DOHH2 (cell line): ENCODE data around the gene SSPN.

Experiments used
- H3F3A ChIP-seq: fragments of 200-600 bp; sonication (generic), shearing (Covaris generic); 2 replicates; pipeline ENCODE4 v1.6.0; 2016; ENCODE audit warnings: antibody characterized with exemption, mild to moderate bottlenecking; ENCODE audit not compliant: control insufficient read depth, insufficient read depth
- H3K27ac ChIP-seq: fragments of 200-600 bp; sonication (generic); 2 replicates; pipeline ENCODE4 v1.5.1; 2014; ENCODE audit warnings: low read depth, mild to moderate bottlenecking, low read length, moderate library complexity
- H3K27me3 ChIP-seq: fragments of 200-600 bp; sonication (generic); 2 replicates; pipeline ENCODE4 v1.6.1; 2014; ENCODE audit warnings: mild to moderate bottlenecking, low read length, mixed read lengths; ENCODE audit not compliant: control insufficient read depth
- H3K36me3 ChIP-seq: fragments of 200-600 bp; sonication (generic); 2 replicates; pipeline ENCODE4 v1.6.1; 2014; ENCODE audit warnings: mild to moderate bottlenecking, low read length, moderate library complexity, mixed read lengths; ENCODE audit not compliant: control insufficient read depth
- H3K4me1 ChIP-seq: fragments of 200-600 bp; sonication (generic); 2 replicates; pipeline ENCODE4 v1.6.1; 2014; ENCODE audit warnings: mild to moderate bottlenecking, low read length, mixed read lengths; ENCODE audit not compliant: control insufficient read depth
- H3K4me2 ChIP-seq: fragments of 200-600 bp; sonication (generic); 2 replicates; pipeline ENCODE4 v1.6.0; 2014; ENCODE audit warnings: mild to moderate bottlenecking, low read length, moderate library complexity
- H3K4me3 ChIP-seq: fragments of 200-600 bp; sonication (generic); 2 replicates; pipeline ENCODE4 v1.5.1; 2014; ENCODE audit warnings: mild to moderate bottlenecking, low read length, mixed read lengths
- H3K79me2 ChIP-seq: fragments of 200-600 bp; sonication (generic); 2 replicates; pipeline ENCODE4 v1.6.1; 2014; ENCODE audit warnings: mild to moderate bottlenecking, low read length, mixed read lengths; ENCODE audit not compliant: control insufficient read depth
- H3K9me2 ChIP-seq: fragments of 200-600 bp; sonication (generic); replicated peaks from 2 replicates; pipeline ENCODE4 v1.6.1; 2014; ENCODE audit warnings: mild to moderate bottlenecking, low read length, mixed read lengths; ENCODE audit not compliant: control insufficient read depth
- H3K9me3 ChIP-seq: fragments of 200-600 bp; sonication (generic); 2 replicates; pipeline ENCODE4 v1.6.1; 2014; ENCODE audit warnings: antibody characterized with exemption, low read length, mixed read lengths; ENCODE audit not compliant: control insufficient read depth, insufficient read depth
- H4K20me1 ChIP-seq: fragments of 200-600 bp; sonication (generic); 2 replicates; pipeline ENCODE4 v1.6.0; 2014; ENCODE audit warnings: low read depth, mild to moderate bottlenecking, antibody characterized with exemption, low read length, moderate library complexity; ENCODE audit not compliant: control insufficient read depth, insufficient read depth
- EZH2phosphoT487 ChIP-seq: fragments of 200-600 bp; sonication (generic); IDR thresholded peaks from 2 replicates; pipeline ENCODE4 v1.6.1; 2017; ENCODE audit warnings: borderline replicate concordance, mild to moderate bottlenecking, antibody characterized with exemption, low read length, moderate library complexity, mixed read lengths
- TF ChIP-seq, protein P1 (sequence below): fragments of 200-600 bp; sonication (generic); IDR thresholded peaks from one replicate; pipeline ENCODE4 v1.5.1; 2014; ENCODE audit warnings: antibody characterized with exemption, mild to moderate bottlenecking, low read depth, low read length; ENCODE audit not compliant: poor library complexity, severe bottlenecking

The SSPN gene

GRCh38 chr12:26266881-26267280 lies 71.5 kb downstream of the SSPN start:
- no peaks in the 10 kb centered on the region for H3F3A ChIP-seq
- no peak overlapping the region for H3K27ac ChIP-seq
- no peaks in the 10 kb centered on the region for H3K9me3 ChIP-seq
- no peaks in the 10 kb centered on the region for H3K36me3 ChIP-seq
- H3K4me2 ChIP-seq, result no peak overlapping the region
- H4K20me1 ChIP-seq, result no peaks in the 10 kb centered on the region
- H3K9me2 ChIP-seq, result no peaks in the 10 kb centered on the region
- TF ChIP-seq, protein P1, sequence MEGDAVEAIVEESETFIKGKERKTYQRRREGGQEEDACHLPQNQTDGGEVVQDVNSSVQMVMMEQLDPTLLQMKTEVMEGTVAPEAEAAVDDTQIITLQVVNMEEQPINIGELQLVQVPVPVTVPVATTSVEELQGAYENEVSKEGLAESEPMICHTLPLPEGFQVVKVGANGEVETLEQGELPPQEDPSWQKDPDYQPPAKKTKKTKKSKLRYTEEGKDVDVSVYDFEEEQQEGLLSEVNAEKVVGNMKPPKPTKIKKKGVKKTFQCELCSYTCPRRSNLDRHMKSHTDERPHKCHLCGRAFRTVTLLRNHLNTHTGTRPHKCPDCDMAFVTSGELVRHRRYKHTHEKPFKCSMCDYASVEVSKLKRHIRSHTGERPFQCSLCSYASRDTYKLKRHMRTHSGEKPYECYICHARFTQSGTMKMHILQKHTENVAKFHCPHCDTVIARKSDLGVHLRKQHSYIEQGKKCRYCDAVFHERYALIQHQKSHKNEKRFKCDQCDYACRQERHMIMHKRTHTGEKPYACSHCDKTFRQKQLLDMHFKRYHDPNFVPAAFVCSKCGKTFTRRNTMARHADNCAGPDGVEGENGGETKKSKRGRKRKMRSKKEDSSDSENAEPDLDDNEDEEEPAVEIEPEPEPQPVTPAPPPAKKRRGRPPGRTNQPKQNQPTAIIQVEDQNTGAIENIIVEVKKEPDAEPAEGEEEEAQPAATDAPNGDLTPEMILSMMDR, result no peak
- no peak for TF ChIP-seq EZH2phosphoT487
- H3K27me3 ChIP-seq, result no peaks in the 10 kb centered on the region
- H3K4me3 ChIP-seq, result no peak overlapping the region
- no peaks in the 10 kb centered on the region for H3K79me2 ChIP-seq
- H3K4me1 ChIP-seq, result no peaks in the 10 kb centered on the region

DNA sequence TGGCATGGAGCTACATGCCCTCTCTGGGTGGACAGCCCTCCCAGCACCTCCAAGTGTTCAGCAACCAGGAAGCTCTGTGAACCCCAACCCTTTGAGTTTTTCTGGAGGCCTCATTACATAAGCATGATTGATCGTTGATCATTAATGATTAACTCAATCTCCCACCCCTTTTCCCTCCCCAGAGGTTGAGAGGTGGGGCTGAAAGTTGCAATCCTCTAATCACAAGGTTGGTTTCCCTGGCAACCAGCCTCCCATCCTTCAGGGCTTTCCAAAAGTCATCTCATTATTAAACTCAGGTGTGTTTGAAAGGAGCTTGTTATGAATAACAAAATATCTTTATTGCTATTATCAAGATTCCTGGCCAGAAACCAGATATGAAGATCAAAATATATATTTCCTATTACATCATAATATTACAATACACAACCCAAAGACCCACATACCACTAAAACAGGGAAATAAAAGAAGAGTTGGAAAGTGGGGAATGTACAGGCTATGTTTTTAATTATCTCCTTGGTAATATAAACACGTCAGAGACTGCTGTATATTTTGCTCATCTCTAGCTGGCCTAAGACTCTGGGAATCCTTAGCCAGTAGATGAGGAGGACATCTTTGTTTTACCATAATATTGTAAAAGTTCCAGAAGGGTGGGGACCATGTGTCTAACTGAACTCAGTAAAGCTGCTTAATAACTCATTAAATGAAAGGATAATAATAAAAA lies 73.6 kb downstream of the SSPN start:
- Histone ChIP-seq H3K4me1 (no peaks in the 10 kb centered on the region), H3F3A (no peaks in the 10 kb centered on the region), H3K9me3 (no peaks in the 10 kb centered on the region), H3K27me3 (no peaks in the 10 kb centered on the region), H3K9me2 (no peaks in the 10 kb centered on the region), H3K27ac (no peak overlapping the region), H3K4me3 (no peak overlapping the region), H4K20me1 (no peaks in the 10 kb centered on the region), H3K36me3 (no peaks in the 10 kb centered on the region), H3K79me2 (no peaks in the 10 kb centered on the region), H3K4me2 (no peak overlapping the region)
- TF ChIP-seq, protein P1, result no peak
- no peak for TF ChIP-seq EZH2phosphoT487

- no peaks in the 10 kb centered on the region for H3K9me2 ChIP-seq
These were observed 74.3 kb downstream of the SSPN start for GRCh38 chr12:26269562-26270284.

More at GRCh38 chr12:26269562-26270284, 74.3 kb downstream of the SSPN start:
- no peak overlapping the region for H3K27ac ChIP-seq
- H3K4me2 ChIP-seq, result no peak overlapping the region
- no peaks in the 10 kb centered on the region for H3F3A ChIP-seq
- H3K36me3 ChIP-seq, result no peaks in the 10 kb centered on the region
- no peaks in the 10 kb centered on the region for H3K79me2 ChIP-seq
- no peaks in the 10 kb centered on the region for H4K20me1 ChIP-seq
- no peak overlapping the region for H3K4me3 ChIP-seq
- TF ChIP-seq EZH2phosphoT487, result no peak
- TF ChIP-seq, protein P1, result no peak
- H3K4me1 ChIP-seq, result no peaks in the 10 kb centered on the region
- H3K27me3 ChIP-seq, result no peaks in the 10 kb centered on the region
- no peaks in the 10 kb centered on the region for H3K9me3 ChIP-seq
